ENCODE measurements around the gene GTF2H4.

GRCh38 chr6:30914854-30915590, 7.0 kb downstream of the GTF2H4 start:
- TF ChIP-seq, protein P1, sequence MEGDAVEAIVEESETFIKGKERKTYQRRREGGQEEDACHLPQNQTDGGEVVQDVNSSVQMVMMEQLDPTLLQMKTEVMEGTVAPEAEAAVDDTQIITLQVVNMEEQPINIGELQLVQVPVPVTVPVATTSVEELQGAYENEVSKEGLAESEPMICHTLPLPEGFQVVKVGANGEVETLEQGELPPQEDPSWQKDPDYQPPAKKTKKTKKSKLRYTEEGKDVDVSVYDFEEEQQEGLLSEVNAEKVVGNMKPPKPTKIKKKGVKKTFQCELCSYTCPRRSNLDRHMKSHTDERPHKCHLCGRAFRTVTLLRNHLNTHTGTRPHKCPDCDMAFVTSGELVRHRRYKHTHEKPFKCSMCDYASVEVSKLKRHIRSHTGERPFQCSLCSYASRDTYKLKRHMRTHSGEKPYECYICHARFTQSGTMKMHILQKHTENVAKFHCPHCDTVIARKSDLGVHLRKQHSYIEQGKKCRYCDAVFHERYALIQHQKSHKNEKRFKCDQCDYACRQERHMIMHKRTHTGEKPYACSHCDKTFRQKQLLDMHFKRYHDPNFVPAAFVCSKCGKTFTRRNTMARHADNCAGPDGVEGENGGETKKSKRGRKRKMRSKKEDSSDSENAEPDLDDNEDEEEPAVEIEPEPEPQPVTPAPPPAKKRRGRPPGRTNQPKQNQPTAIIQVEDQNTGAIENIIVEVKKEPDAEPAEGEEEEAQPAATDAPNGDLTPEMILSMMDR (IDR thresholded peaks at IDR 0.05) = no peak
- no peak for TF ChIP-seq EP300 (IDR thresholded peaks at IDR 0.05)

All from gastroesophageal sphincter (tissue), 3 donors.